Natural killer cell (primary cell): ENCODE measurements around the gene AIP. TPM values are rescaled to one million over a fixed set of nuclear protein-coding genes. Genes with fewer than 3 reads are reported as not detected.

ENCODE experiments used
- ATAC-seq, 3 donors: fragments of 150-1000 bp in 2 of 3; fragments of 200-7000 bp in 1 of 3; cut with Tn5 transposase; 1 replicate in 1 of 3; 2 replicates in 2 of 3; pipeline ENCODE4 v1.10.0; 2021; ENCODE audit warnings: mild to moderate bottlenecking in 2 of 3, moderate library complexity in 2 of 3
- DNase-seq, 2 donors: peaks; one replicate each; pipeline versions ENCODE4 v3.0.0 to v3.0.0-alpha.2; 2013 to 2021; ENCODE audit warnings: mixed read lengths in 1 of 2
- H3K27ac ChIP-seq: one replicate; pipeline ENCODE4 v1.5.1; 2013; ENCODE audit warnings: mild to moderate bottlenecking, low read length
- H3K27me3 ChIP-seq: one replicate; pipeline ENCODE4 v1.6.1; 2013; ENCODE audit warnings: low read length; ENCODE audit not compliant: control insufficient read depth, insufficient read depth
- H3K36me3 ChIP-seq: one replicate; pipeline ENCODE4 v1.6.1; 2013; ENCODE audit warnings: low read length; ENCODE audit not compliant: control insufficient read depth, insufficient read depth
- H3K4me1 ChIP-seq: one replicate; pipeline ENCODE4 v1.6.1; 2013; ENCODE audit warnings: low read length; ENCODE audit not compliant: control insufficient read depth, insufficient read depth
- H3K4me3 ChIP-seq: one replicate; pipeline ENCODE4 v1.5.1; 2013; ENCODE audit warnings: low read length
- H3K9me3 ChIP-seq: one replicate; pipeline ENCODE4 v1.6.1; 2013; ENCODE audit warnings: low read length; ENCODE audit not compliant: control insufficient read depth, insufficient read depth
- H3K27ac Mint-ChIP-seq, 2 donors: one replicate each; pipeline ENCODE4 v1.8.0; 2022; ENCODE audit warnings: mild to moderate bottlenecking in 2 of 2, mixed read lengths in 2 of 2, moderate library complexity in 1 of 2
- H3K27me3 Mint-ChIP-seq, 2 donors: one replicate each; pipeline ENCODE4 v1.8.0; 2022; ENCODE audit warnings: low read depth in 2 of 2, mixed read lengths in 2 of 2
- H3K36me3 Mint-ChIP-seq: one replicate; pipeline ENCODE4 v1.8.0; 2022; ENCODE audit warnings: mixed read lengths
- H3K4me1 Mint-ChIP-seq, 2 donors: one replicate each; pipeline ENCODE4 v1.8.0; 2022; ENCODE audit warnings: mixed read lengths in 2 of 2
- H3K4me3 Mint-ChIP-seq: one replicate; pipeline ENCODE4 v1.8.0; 2022; ENCODE audit warnings: mild to moderate bottlenecking, moderate library complexity, mixed read lengths
- H3K9me3 Mint-ChIP-seq, 2 donors: one replicate each; pipeline ENCODE4 v1.8.0; 2022; ENCODE audit warnings: mixed read lengths in 2 of 2
- WGBS: methylation state at CpG from one replicate; pipeline ENCODE4 v1.1.7; 2013; ENCODE audit warnings: missing lambda C conversion rate; ENCODE audit not compliant: insufficient coverage; 5-methylcytosine and 5-hydroxymethylcytosine counted together
- intact Hi-C: fragments of 100-400 bp; cut with micrococcal nuclease; formaldehyde crosslinking; loops from one replicate; pipeline ENCODE4 v1.14.2; 2022
- total RNA-seq, 4 donors: library from RNA; stranded (reverse); fragments of 120-200 nt in 1 of 4; gene quantifications; one replicate each; pipeline versions ENCODE4 v1.2.3 to v1.2.4, GENCODE V29; 2013 to 2022
- TF ChIP-seq, protein P1 (sequence below): fragments of 200-600 bp; IDR thresholded peaks from one replicate; pipeline ENCODE4 v1.8.0; 2022; ENCODE audit warnings: antibody characterized with exemption

AIP gene
- total RNA-seq, 3 donors from 2014 or later (not counting 1 experiment from before 2014, with no cell fraction given), result 93.3 to 113 (median 98.1) TPM

DNA sequence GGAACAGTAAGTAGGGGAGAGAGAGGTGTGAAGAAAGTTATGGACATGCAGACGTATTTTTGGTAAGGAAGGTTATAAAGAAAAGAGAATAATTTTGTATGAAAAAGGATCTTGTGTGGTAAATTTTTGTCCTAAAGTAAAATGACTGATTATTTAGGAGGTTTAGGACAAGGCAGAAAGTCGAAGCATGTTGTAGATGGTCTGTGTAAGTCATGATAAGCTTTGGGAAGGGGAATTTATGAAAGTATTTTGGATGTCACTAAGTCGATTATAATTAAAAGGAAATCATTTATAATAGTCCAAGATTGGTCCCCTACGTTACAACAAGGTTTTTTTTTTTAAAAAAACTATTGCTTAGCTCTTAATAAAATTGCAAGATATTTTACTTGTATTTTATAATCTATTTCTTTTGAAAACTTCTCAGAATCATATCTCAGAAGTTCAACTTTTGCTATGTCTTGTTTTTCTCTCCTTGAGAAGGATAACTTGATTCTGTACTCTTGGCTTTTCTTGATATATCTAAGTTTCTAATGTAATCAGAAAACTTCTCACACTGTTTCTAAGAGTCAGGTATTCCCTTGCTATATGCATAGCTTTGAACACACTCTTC, 51.3 kb downstream of the AIP start:
- H3K27me3 ChIP-seq, result no peaks in the 10 kb centered on the region
- H3K4me1 ChIP-seq, result no peaks in the 10 kb centered on the region
- Mint-ChIP-seq H3K27me3 (peaks cover 6 to 7% of the 10 kb centered on the region in 2 donors), H3K4me1 (no peaks in the 10 kb centered on the region), H3K27ac (no peak overlapping the region), H3K9me3 (peaks cover 0 to 3% of the 10 kb centered on the region in 2 donors), H3K4me3 (no peak overlapping the region), H3K36me3 (no peaks in the 10 kb centered on the region)
- DNase-seq (no peak), ATAC-seq (no peak)
- no peak overlapping the region for H3K4me3 ChIP-seq
- no peak overlapping the region for H3K27ac ChIP-seq
- 44% methylated on average over 2 of the region's 4 CpGs for WGBS
- TF ChIP-seq, protein P1, sequence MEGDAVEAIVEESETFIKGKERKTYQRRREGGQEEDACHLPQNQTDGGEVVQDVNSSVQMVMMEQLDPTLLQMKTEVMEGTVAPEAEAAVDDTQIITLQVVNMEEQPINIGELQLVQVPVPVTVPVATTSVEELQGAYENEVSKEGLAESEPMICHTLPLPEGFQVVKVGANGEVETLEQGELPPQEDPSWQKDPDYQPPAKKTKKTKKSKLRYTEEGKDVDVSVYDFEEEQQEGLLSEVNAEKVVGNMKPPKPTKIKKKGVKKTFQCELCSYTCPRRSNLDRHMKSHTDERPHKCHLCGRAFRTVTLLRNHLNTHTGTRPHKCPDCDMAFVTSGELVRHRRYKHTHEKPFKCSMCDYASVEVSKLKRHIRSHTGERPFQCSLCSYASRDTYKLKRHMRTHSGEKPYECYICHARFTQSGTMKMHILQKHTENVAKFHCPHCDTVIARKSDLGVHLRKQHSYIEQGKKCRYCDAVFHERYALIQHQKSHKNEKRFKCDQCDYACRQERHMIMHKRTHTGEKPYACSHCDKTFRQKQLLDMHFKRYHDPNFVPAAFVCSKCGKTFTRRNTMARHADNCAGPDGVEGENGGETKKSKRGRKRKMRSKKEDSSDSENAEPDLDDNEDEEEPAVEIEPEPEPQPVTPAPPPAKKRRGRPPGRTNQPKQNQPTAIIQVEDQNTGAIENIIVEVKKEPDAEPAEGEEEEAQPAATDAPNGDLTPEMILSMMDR, result no peak
- H3K9me3 ChIP-seq, result no peaks in the 10 kb centered on the region
- intact Hi-C loops, result no loop called here
- no peaks in the 10 kb centered on the region for H3K36me3 ChIP-seq

DNA sequence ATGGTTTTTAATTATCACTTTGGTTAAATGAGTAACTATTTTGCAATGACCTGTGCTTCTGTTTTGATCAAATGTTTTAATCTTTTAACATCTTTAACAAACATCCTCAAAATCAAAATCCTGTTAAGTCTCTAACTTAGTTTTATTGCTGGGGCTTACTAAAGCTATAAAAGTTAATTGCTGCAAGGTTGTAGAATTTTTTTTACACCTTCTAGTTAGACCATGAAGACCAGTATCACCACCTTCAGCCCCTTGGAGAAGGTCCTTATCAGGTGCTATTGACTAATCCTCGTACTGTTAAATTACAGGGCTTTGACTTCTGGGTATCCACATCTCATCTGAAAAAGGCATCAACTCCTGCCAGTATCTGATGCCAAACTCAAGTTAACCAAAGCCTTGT, 52.7 kb downstream of the AIP start:
- TF ChIP-seq, protein P1, result no peak
- no peaks in the 10 kb centered on the region for H3K9me3 ChIP-seq
- no peak overlapping the region for H3K4me3 ChIP-seq
- Mint-ChIP-seq H3K9me3 (peaks cover 0 to 3% of the 10 kb centered on the region in 2 donors), H3K27me3 (peaks cover 6 to 7% of the 10 kb centered on the region in 2 donors), H3K27ac (no peak overlapping the region), H3K36me3 (no peaks in the 10 kb centered on the region), H3K4me3 (no peak overlapping the region), H3K4me1 (no peaks in the 10 kb centered on the region)
- no peaks in the 10 kb centered on the region for H3K36me3 ChIP-seq
- H3K27me3 ChIP-seq, result no peaks in the 10 kb centered on the region
- DNase-seq (no peak), ATAC-seq (no peak)
- H3K4me1 ChIP-seq, result no peaks in the 10 kb centered on the region
- intact Hi-C loops, result no loop called here
- WGBS, result 91% methylated on average over 1 of the region's 1 CpG
- H3K27ac ChIP-seq, result no peak overlapping the region

DNA sequence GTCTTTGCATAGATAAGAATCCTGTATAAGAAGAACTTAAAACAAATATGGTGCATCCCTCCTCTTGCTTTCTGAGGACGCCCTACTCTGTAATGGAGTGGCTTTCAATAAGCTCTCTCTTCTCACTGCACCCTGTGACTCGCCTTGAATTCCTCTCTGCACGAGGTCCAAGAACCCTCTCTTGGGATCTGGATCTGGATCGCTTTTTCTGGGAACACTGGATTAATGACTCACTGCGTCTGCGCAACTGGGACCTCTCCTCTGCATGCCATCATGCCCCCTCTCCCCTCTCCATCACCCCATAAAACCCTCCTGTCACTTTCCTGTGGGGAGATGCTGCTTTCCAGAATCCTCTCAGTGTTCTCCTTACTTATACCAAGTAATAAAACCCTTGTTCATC, 55.5 kb downstream of the AIP start:
- peaks cover 6 to 7% of the 10 kb centered on the region in 2 donors for H3K27me3 Mint-ChIP-seq
- no peaks in the 10 kb centered on the region for H3K4me1 Mint-ChIP-seq
- no peak for DNase-seq
- Histone ChIP-seq H3K27ac (no peak overlapping the region), H3K9me3 (no peaks in the 10 kb centered on the region), H3K27me3 (no peaks in the 10 kb centered on the region), H3K4me3 (no peak overlapping the region), H3K4me1 (no peaks in the 10 kb centered on the region), H3K36me3 (no peaks in the 10 kb centered on the region)
- WGBS, result 87% methylated on average over 6 of the region's 6 CpGs
- no peak overlapping the region for H3K4me3 Mint-ChIP-seq
- TF ChIP-seq, protein P1, result no peak
- peaks cover 0 to 3% of the 10 kb centered on the region in 2 donors for H3K9me3 Mint-ChIP-seq
- ATAC-seq, result no peak
- H3K36me3 Mint-ChIP-seq, result no peaks in the 10 kb centered on the region
- H3K27ac Mint-ChIP-seq, result no peak overlapping the region
- intact Hi-C loops, result no loop called here
